ENCODE measurements around the gene TXNRD1.

Gene TXNRD1

DNA sequence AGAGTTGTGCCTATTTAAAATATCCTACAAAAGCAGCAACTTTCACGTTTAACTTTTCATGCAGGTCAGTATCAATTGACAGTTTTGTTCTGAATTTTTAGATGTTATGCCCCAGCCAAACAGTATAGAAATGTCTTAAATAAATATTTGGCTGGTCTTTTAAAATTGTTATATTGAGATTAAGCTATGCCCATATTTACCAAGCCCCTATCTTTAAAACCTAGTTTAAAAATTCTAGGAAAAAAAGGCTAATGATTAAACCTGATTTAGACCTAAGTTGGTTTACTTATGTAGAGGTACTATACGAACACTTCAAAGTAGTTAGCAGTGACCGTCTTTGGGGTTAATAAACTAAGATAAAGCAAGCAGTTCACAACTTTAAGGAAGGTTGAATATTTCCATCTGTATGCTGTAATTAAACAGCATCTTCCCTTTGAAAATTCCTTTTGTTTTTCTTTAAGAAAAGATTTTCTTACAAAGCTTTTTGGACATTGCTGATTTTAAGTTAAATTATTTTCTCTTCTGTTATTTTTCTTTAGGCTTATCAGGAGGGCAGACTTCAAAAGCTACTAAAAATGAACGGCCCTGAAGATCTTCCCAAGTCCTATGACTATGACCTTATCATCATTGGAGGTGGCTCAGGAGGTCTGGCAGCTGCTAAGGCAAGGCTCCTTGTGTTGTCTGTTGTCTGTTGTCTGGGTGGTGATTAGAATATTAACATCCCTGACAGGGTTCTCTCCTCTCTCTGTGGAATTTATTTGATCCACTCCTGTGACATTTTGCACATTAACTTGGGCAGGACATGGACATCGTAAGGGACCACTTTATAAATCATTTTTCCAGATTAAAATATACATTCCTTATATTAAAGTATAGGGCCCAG is 95.4 kb downstream of the TXNRD1 start:
- no peak overlapping the region for H3K27ac ChIP-seq
- H3K79me2 ChIP-seq, result peaks cover 36% of the 10 kb centered on the region
- H3K4me2 ChIP-seq (ENCODE audit: low read length), result no peak overlapping the region
- TF ChIP-seq, protein P1, sequence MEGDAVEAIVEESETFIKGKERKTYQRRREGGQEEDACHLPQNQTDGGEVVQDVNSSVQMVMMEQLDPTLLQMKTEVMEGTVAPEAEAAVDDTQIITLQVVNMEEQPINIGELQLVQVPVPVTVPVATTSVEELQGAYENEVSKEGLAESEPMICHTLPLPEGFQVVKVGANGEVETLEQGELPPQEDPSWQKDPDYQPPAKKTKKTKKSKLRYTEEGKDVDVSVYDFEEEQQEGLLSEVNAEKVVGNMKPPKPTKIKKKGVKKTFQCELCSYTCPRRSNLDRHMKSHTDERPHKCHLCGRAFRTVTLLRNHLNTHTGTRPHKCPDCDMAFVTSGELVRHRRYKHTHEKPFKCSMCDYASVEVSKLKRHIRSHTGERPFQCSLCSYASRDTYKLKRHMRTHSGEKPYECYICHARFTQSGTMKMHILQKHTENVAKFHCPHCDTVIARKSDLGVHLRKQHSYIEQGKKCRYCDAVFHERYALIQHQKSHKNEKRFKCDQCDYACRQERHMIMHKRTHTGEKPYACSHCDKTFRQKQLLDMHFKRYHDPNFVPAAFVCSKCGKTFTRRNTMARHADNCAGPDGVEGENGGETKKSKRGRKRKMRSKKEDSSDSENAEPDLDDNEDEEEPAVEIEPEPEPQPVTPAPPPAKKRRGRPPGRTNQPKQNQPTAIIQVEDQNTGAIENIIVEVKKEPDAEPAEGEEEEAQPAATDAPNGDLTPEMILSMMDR (IDR thresholded peaks at IDR 0.05), result no peak
- H3K9me3 ChIP-seq (ENCODE audit: control insufficient read depth, low read length), result no peaks in the 10 kb centered on the region
- H3K4me3 ChIP-seq (ENCODE audit: low read depth, low read length), result no peak overlapping the region
- no peaks in the 10 kb centered on the region for H3K36me3 ChIP-seq (ENCODE audit: control insufficient read depth, insufficient read depth, low read length)
- H3K9ac ChIP-seq, result no peak overlapping the region
- H2AFZ ChIP-seq, result no peak overlapping the region
- no peaks in the 10 kb centered on the region for H3K27me3 ChIP-seq (ENCODE audit: control insufficient read depth, insufficient read depth, low read length)
- no peaks in the 10 kb centered on the region for H3K4me1 ChIP-seq

DNA sequence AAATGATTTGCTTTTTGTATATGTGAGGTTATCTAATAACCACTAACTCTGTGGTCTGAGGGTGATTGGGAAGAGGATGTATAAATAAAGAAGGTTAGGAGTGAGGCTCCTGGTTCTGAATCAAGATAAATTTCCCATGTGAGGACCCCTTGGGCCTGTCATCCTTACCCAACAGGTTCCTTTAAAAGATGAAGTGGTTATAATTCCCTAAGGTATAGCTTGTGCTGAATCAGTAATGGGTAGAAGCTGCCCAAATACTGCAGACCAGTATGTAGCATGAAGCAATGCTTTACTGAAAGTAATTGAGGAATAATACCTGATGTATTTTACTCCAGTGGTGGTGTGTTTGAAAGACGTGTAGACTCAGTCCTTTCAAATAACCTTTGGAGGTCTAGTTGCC is 96.6 kb downstream of the TXNRD1 start:
- Histone ChIP-seq H3K27ac (no peak overlapping the region), H3K79me2 (peaks cover 28% of the 10 kb centered on the region), H3K9me3 (ENCODE audit: control insufficient read depth, low read length) (no peaks in the 10 kb centered on the region), H3K4me3 (ENCODE audit: low read depth, low read length) (no peak overlapping the region), H2AFZ (no peak overlapping the region), H3K4me2 (ENCODE audit: low read length) (no peak overlapping the region), H3K9ac (no peak overlapping the region), H3K36me3 (ENCODE audit: control insufficient read depth, insufficient read depth, low read length) (no peaks in the 10 kb centered on the region), H3K4me1 (no peaks in the 10 kb centered on the region), H3K27me3 (ENCODE audit: control insufficient read depth, insufficient read depth, low read length) (no peaks in the 10 kb centered on the region)
- TF ChIP-seq, protein P1 (IDR thresholded peaks at IDR 0.05), result no peak

DNA sequence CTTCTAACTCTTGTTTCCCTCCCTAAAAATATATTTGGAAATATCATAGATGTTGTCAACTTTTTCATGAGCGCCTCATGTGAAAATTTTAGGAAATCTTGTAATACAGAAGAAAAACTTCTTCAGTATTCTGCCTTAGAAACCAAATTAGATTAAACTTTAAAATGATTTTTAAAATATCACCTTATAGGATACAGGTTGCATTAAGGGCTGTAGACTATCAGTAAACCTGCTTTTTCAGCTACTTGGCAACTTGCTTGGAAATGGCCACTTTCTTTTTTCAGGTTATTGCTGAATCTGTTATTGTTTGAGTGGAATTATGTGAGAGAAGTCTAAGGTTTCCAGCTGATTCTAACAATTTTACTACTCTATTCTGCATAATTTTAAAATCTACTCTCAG is 97.1 kb downstream of the TXNRD1 start:
- H3K9me3 ChIP-seq (ENCODE audit: control insufficient read depth, low read length), result no peaks in the 10 kb centered on the region
- no peak overlapping the region for H3K27ac ChIP-seq
- no peaks in the 10 kb centered on the region for H3K4me1 ChIP-seq
- peaks cover 26% of the 10 kb centered on the region for H3K79me2 ChIP-seq
- no peak overlapping the region for H3K4me3 ChIP-seq (ENCODE audit: low read depth, low read length)
- H3K4me2 ChIP-seq (ENCODE audit: low read length), result no peak overlapping the region
- H3K9ac ChIP-seq, result no peak overlapping the region
- H3K27me3 ChIP-seq (ENCODE audit: control insufficient read depth, insufficient read depth, low read length), result no peaks in the 10 kb centered on the region
- H2AFZ ChIP-seq, result no peak overlapping the region
- TF ChIP-seq, protein P1 (IDR thresholded peaks at IDR 0.05), result no peak
- H3K36me3 ChIP-seq (ENCODE audit: control insufficient read depth, insufficient read depth, low read length), result no peaks in the 10 kb centered on the region

DNA sequence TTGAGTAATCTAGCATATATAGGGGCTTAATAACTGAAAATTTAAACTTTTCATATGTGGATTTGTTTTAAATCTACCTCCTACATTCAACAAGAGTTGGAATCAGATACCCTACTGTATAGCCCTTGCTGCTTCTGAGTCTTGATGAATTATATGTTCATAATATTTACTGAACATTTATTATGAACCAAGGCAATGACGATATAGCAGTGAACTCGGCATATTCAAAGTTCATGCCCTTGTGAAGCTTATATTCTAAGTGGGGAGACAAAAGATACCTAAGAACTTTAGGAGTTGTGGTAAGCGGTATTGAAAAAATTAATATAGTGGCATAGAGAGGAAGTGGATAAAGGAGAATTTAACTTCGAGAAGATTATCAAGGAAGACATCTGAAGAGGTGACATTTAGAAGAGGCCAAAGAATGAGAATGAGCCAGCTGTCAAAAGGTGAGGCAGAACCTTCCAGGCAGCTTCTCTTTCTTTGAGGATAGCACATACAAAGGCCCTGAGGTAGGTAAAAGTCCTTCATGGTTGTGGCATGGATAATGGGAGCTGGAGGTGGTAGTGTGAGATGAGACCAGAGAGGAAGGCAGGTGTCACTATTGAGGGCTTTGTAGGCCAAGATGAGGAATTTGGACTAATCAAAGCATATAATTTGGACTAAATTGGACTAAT is 98.1 kb downstream of the TXNRD1 start:
- peaks cover 26% of the 10 kb centered on the region for H3K79me2 ChIP-seq

More for the DNA sequence above, 98.1 kb downstream of the TXNRD1 start:
- Histone ChIP-seq H2AFZ (no peak overlapping the region), H3K9ac (no peak overlapping the region), H3K27me3 (ENCODE audit: control insufficient read depth, insufficient read depth, low read length) (no peaks in the 10 kb centered on the region), H3K9me3 (ENCODE audit: control insufficient read depth, low read length) (no peaks in the 10 kb centered on the region), H3K4me2 (ENCODE audit: low read length) (no peak overlapping the region), H3K36me3 (ENCODE audit: control insufficient read depth, insufficient read depth, low read length) (no peaks in the 10 kb centered on the region), H3K4me1 (no peaks in the 10 kb centered on the region), H3K27ac (no peak overlapping the region), H3K4me3 (ENCODE audit: low read depth, low read length) (no peak overlapping the region)
- TF ChIP-seq, protein P1 (IDR thresholded peaks at IDR 0.05), result no peak

Data from parathyroid adenoma (tissue), 2 donors.